H9 (cell line): ENCODE data around the gene FGF12. TPM values are rescaled to one million over a fixed set of nuclear protein-coding genes. Genes with fewer than 3 reads are reported as not detected.

Source experiments
- DNase-seq: peaks from one replicate; pipeline ENCODE4 v3.0.0-alpha.2; 2017
- H2AFZ ChIP-seq: one replicate; pipeline ENCODE4 v1.6.1; 2013; ENCODE audit warnings: mild to moderate bottlenecking, low read length, control low read depth, moderate library complexity
- H2AK5ac ChIP-seq: 2 replicates; pipeline ENCODE4 v1.6.1; 2013; ENCODE audit warnings: low read length, control low read depth, mixed read lengths; ENCODE audit not compliant: insufficient read length
- H2BK120ac ChIP-seq: one replicate; pipeline ENCODE4 v1.6.1; 2013; ENCODE audit warnings: low read depth, mild to moderate bottlenecking, low read length, control low read depth, inconsistent platforms; ENCODE audit not compliant: poor library complexity, severe bottlenecking
- H2BK12ac ChIP-seq: 2 replicates; pipeline ENCODE4 v1.6.1; 2013; ENCODE audit warnings: low read length, control low read depth, mixed read lengths, low read depth; ENCODE audit not compliant: insufficient read length
- H2BK15ac ChIP-seq: 2 replicates; pipeline ENCODE4 v1.6.1; 2013; ENCODE audit warnings: low read depth, low read length, control low read depth
- H2BK20ac ChIP-seq: one replicate; pipeline ENCODE4 v1.6.1; 2013; ENCODE audit warnings: low read depth, mild to moderate bottlenecking, low read length, control low read depth, inconsistent platforms; ENCODE audit not compliant: poor library complexity, severe bottlenecking
- H2BK5ac ChIP-seq: 2 replicates; pipeline ENCODE4 v1.6.1; 2013; ENCODE audit warnings: low read length, control low read depth, mixed read lengths; ENCODE audit not compliant: insufficient read length
- H3K14ac ChIP-seq: 2 replicates; pipeline ENCODE4 v1.6.1; 2013; ENCODE audit warnings: low read length, control low read depth; ENCODE audit not compliant: insufficient read depth
- H3K18ac ChIP-seq: 2 replicates; pipeline ENCODE4 v1.6.1; 2013; ENCODE audit warnings: low read depth, mild to moderate bottlenecking, mixed read lengths, low read length, control low read depth; ENCODE audit not compliant: insufficient read length
- H3K23ac ChIP-seq: 2 replicates; pipeline ENCODE4 v1.6.1; 2013; ENCODE audit warnings: low read length, control low read depth, mixed read lengths, low read depth; ENCODE audit not compliant: insufficient read length
- H3K23me2 ChIP-seq: 2 replicates; pipeline ENCODE4 v1.6.1; 2013; ENCODE audit warnings: low read depth, mild to moderate bottlenecking, mixed read lengths, low read length, control low read depth; ENCODE audit not compliant: insufficient read length, poor library complexity, severe bottlenecking
- H3K27ac ChIP-seq: 2 replicates; pipeline ENCODE4 v1.5.1; 2013; ENCODE audit warnings: low read length, control low read depth, mixed read lengths, low read depth; ENCODE audit not compliant: insufficient read length
- H3K27me3 ChIP-seq: 2 replicates; pipeline ENCODE4 v1.6.1; 2013; ENCODE audit warnings: low read length, control low read depth, inconsistent platforms; ENCODE audit not compliant: insufficient read depth
- H3K4ac ChIP-seq: 2 replicates; pipeline ENCODE4 v1.6.1; 2013; ENCODE audit warnings: low read depth, mild to moderate bottlenecking, control low read depth, inconsistent platforms, low read length, moderate library complexity
- H3K4me1 ChIP-seq: 2 replicates; pipeline ENCODE4 v1.6.1; 2013; ENCODE audit warnings: low read length, control low read depth, inconsistent platforms; ENCODE audit not compliant: insufficient read depth
- H3K4me2 ChIP-seq: 2 replicates; pipeline ENCODE4 v1.6.1; 2013; ENCODE audit warnings: low read length, control low read depth, mixed read lengths; ENCODE audit not compliant: insufficient read length, insufficient read depth
- H3K56ac ChIP-seq: 2 replicates; pipeline ENCODE4 v1.6.1; 2013; ENCODE audit warnings: low read depth, mild to moderate bottlenecking, mixed read lengths, low read length, control low read depth; ENCODE audit not compliant: insufficient read length
- H3K79me1 ChIP-seq: 2 replicates; pipeline ENCODE4 v1.6.1; 2013; ENCODE audit warnings: low read depth, mild to moderate bottlenecking, moderate library complexity, low read length, control low read depth, inconsistent platforms; ENCODE audit not compliant: insufficient read depth, poor library complexity, severe bottlenecking
- H3K79me2 ChIP-seq: 2 replicates; pipeline ENCODE4 v1.6.1; 2013; ENCODE audit warnings: low read length, control low read depth, inconsistent platforms; ENCODE audit not compliant: insufficient read depth
- H3K9ac ChIP-seq: 2 replicates; pipeline ENCODE4 v1.6.1; 2013; ENCODE audit warnings: low read length, control low read depth, mixed read lengths; ENCODE audit not compliant: insufficient read length; ENCODE audit errors: extremely low read depth
- H3K9me3 ChIP-seq: one replicate; pipeline ENCODE4 v1.6.1; 2013; ENCODE audit warnings: low read depth, low read length, inconsistent platforms; ENCODE audit not compliant: control insufficient read depth
- H3T11ph ChIP-seq: one replicate; pipeline ENCODE4 v1.6.1; 2013; ENCODE audit warnings: mild to moderate bottlenecking, low read length, control low read depth, inconsistent platforms
- H4K20me1 ChIP-seq: one replicate; pipeline ENCODE4 v1.6.1; 2013; ENCODE audit not compliant: control insufficient read depth, insufficient read length, insufficient read depth
- H4K5ac ChIP-seq: 2 replicates; pipeline ENCODE4 v1.6.1; 2013; ENCODE audit warnings: low read depth, mild to moderate bottlenecking, mixed read lengths, low read length, control low read depth; ENCODE audit not compliant: insufficient read length
- H4K8ac ChIP-seq: replicated peaks from 2 replicates; pipeline ENCODE4 v1.6.1; 2013; ENCODE audit warnings: low read length, control low read depth, mixed read lengths, low read depth; ENCODE audit not compliant: insufficient read length
- H4K91ac ChIP-seq: 2 replicates; pipeline ENCODE4 v1.6.1; 2013; ENCODE audit warnings: low read depth, mild to moderate bottlenecking, moderate library complexity, mixed read lengths, low read length, control low read depth; ENCODE audit not compliant: insufficient read length
- H3K27ac Mint-ChIP-seq, 3 experiments: 2 replicates in 2 of 3; 3 replicates in 1 of 3; pipeline ENCODE4 v1.8.0; 2020 to 2021; ENCODE audit warnings: mixed read lengths in 3 of 3, mild to moderate bottlenecking in 1 of 3, moderate library complexity in 1 of 3
- H3K27me3 Mint-ChIP-seq: 2 replicates; pipeline ENCODE4 v1.8.0; 2021; ENCODE audit warnings: low read depth, mild to moderate bottlenecking, moderate library complexity, mixed read lengths
- H3K36me3 Mint-ChIP-seq, 3 experiments: 2 replicates in 2 of 3; 3 replicates in 1 of 3; pipeline ENCODE4 v1.8.0; 2020 to 2021; ENCODE audit warnings: low read depth in 3 of 3, mixed read lengths in 3 of 3; ENCODE audit not compliant: insufficient read depth in 1 of 3
- H3K4me1 Mint-ChIP-seq, 2 experiments: 2 replicates each; pipeline ENCODE4 v1.8.0; 2020; ENCODE audit warnings: mixed read lengths in 2 of 2
- H3K4me3 Mint-ChIP-seq, 2 experiments: 2 replicates in 1 of 2; 3 replicates in 1 of 2; pipeline ENCODE4 v1.8.0; 2020 to 2021; ENCODE audit warnings: mild to moderate bottlenecking in 2 of 2, mixed read lengths in 2 of 2, moderate library complexity in 1 of 2
- H3K9me3 Mint-ChIP-seq, 2 experiments: 2 replicates in 1 of 2; 3 replicates in 1 of 2; pipeline ENCODE4 v1.8.0; 2020; ENCODE audit warnings: mild to moderate bottlenecking in 2 of 2, mixed read lengths in 2 of 2, moderate library complexity in 1 of 2
- WGBS: extraction: QIAGEN DNeasy Blood & Tissue Kit; methylation state at CpG from one replicate; pipeline ENCODE4 v1.1.7; 2013; ENCODE audit warnings: missing lambda C conversion rate, low lambda C conversion rate, mixed read lengths; ENCODE audit not compliant: insufficient read length; ENCODE audit errors: extremely low coverage; 5-methylcytosine and 5-hydroxymethylcytosine counted together
- total RNA-seq: library from RNA; stranded (reverse); gene quantifications from 2 replicates; pipeline ENCODE4 v1.2.1, GENCODE V29; 2021
- TF ChIP-seq, protein P1 (sequence below): fragments of 200-600 bp; sonication (generic); conservative IDR thresholded peaks from 3 replicates; pipeline ENCODE4 v1.8.0; 2021; ENCODE audit warnings: antibody characterized with exemption, mild to moderate bottlenecking

The FGF12 gene
- total RNA-seq, 1 experiment from 2014 or later: 5.6 TPM

DNA sequence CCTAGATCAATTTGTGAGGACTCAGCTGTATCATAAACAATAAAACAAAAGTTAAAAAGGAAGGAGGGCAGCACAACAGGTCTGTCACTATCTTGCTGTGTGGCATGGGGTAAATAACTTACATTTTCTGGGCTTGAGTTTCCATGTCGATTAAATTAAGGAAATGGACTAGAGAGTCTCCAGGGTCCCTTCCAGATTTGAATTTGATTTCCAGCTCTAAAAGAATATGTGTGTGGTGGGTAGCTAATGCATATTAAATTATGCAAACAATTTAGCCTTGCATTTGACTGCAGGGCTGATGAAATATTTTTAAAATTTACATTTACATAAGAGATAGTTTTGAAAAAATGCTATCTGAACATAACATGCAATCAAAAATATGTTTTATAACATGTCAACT lies 447.7 kb downstream of the FGF12 start:
- Histone ChIP-seq H2BK15ac (no peak overlapping the region), H3T11ph (no peak overlapping the region), H4K20me1 (no peaks in the 10 kb centered on the region), H2AFZ (no peak overlapping the region), H3K4me1 (no peaks in the 10 kb centered on the region), H3K23me2 (no peaks in the 10 kb centered on the region), H2BK5ac (no peak overlapping the region), H3K18ac (no peak overlapping the region), H3K9ac (no peak overlapping the region), H3K27ac (no peak overlapping the region), H3K9me3 (no peaks in the 10 kb centered on the region), H2AK5ac (no peak overlapping the region), H2BK120ac (no peak overlapping the region), H4K5ac (no peak overlapping the region), H2BK20ac (no peak overlapping the region), H3K27me3 (no peaks in the 10 kb centered on the region), H3K4ac (no peak overlapping the region), H3K4me2 (no peak overlapping the region), H3K79me1 (no peaks in the 10 kb centered on the region), H3K79me2 (no peaks in the 10 kb centered on the region), H3K56ac (no peak overlapping the region), H3K23ac (no peak overlapping the region), H2BK12ac (no peak overlapping the region), H3K14ac (no peak overlapping the region), H4K8ac (no peak overlapping the region), H4K91ac (no peak overlapping the region)
- H3K36me3 Mint-ChIP-seq: no peaks in the 10 kb centered on the region
- no peak overlapping the region for H3K4me3 Mint-ChIP-seq
- WGBS: no CpG with 5 or more reads among the region's 1 CpG
- no peak overlapping the region for H3K27ac Mint-ChIP-seq
- H3K27me3 Mint-ChIP-seq: no peaks in the 10 kb centered on the region
- peaks cover 4 to 6% of the 10 kb centered on the region in 2 experiments; a peak in 1 of 4 replicates for H3K4me1 Mint-ChIP-seq
- no peak for DNase-seq
- TF ChIP-seq, protein P1, sequence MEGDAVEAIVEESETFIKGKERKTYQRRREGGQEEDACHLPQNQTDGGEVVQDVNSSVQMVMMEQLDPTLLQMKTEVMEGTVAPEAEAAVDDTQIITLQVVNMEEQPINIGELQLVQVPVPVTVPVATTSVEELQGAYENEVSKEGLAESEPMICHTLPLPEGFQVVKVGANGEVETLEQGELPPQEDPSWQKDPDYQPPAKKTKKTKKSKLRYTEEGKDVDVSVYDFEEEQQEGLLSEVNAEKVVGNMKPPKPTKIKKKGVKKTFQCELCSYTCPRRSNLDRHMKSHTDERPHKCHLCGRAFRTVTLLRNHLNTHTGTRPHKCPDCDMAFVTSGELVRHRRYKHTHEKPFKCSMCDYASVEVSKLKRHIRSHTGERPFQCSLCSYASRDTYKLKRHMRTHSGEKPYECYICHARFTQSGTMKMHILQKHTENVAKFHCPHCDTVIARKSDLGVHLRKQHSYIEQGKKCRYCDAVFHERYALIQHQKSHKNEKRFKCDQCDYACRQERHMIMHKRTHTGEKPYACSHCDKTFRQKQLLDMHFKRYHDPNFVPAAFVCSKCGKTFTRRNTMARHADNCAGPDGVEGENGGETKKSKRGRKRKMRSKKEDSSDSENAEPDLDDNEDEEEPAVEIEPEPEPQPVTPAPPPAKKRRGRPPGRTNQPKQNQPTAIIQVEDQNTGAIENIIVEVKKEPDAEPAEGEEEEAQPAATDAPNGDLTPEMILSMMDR: no peak
- no peaks in the 10 kb centered on the region for H3K9me3 Mint-ChIP-seq
